HL-60 (cell line): Measurements from ENCODE around the gene SNX3.

Experiments used
- CTCF ChIP-seq: IDR thresholded peaks from one replicate; pipeline ENCODE4 v1.5.1; 2011; ENCODE audit warnings: low read length, control low read depth, inconsistent platforms; ENCODE audit not compliant: insufficient read depth
- GABPA ChIP-seq: IDR thresholded peaks from 2 replicates; pipeline ENCODE4 v1.6.1; 2012; ENCODE audit warnings: low read depth

- TF ChIP-seq CTCF (no peak), GABPA (no peak)
Measured at GRCh38 chr6:108288742-108289141, 27.9 kb upstream of the SNX3 start.
